Smooth muscle cell (in vitro differentiated cells): ENCODE data around the gene TNNI3K. TPM values are rescaled to one million over a fixed set of nuclear protein-coding genes. Genes with fewer than 3 reads are reported as not detected.

Experiments used
- DNase-seq: peaks from one replicate; lab custom pipeline; 2025; ENCODE audit not compliant: unreplicated experiment; lab: John Stamatoyannopoulos, UW
- H2AFZ ChIP-seq: fragments of 200-600 bp; sonication (generic); 2 replicates; pipeline ENCODE4 v1.6.0; 2016; ENCODE audit warnings: antibody characterized with exemption, low read depth, mild to moderate bottlenecking
- H3F3A ChIP-seq: fragments of 200-600 bp; sonication (generic); 2 replicates; pipeline ENCODE4 v1.6.0; 2017; ENCODE audit warnings: antibody characterized with exemption, low read depth
- H3K27ac ChIP-seq: fragments of 200-600 bp; sonication (generic); 2 replicates; pipeline ENCODE4 v1.5.1; 2016; ENCODE audit warnings: low read depth, mild to moderate bottlenecking
- H3K27me3 ChIP-seq: fragments of 200-600 bp; sonication (generic); 2 replicates; pipeline ENCODE4 v1.6.1; 2016; ENCODE audit warnings: low read depth, mild to moderate bottlenecking
- H3K36me3 ChIP-seq: fragments of 200-600 bp; sonication (generic); 2 replicates; pipeline ENCODE4 v1.5.1; 2016; ENCODE audit warnings: low read depth
- H3K4me1 ChIP-seq: fragments of 200-600 bp; sonication (generic); 2 replicates; pipeline ENCODE4 v1.5.1; 2016; ENCODE audit warnings: low read depth
- H3K4me2 ChIP-seq: fragments of 200-600 bp; sonication (generic); 2 replicates; pipeline ENCODE4 v1.6.0; 2016; ENCODE audit warnings: mild to moderate bottlenecking
- H3K4me3 ChIP-seq: fragments of 200-600 bp; sonication (generic); 2 replicates; pipeline ENCODE4 v1.5.1; 2016; ENCODE audit warnings: mild to moderate bottlenecking
- H3K79me2 ChIP-seq: fragments of 200-600 bp; sonication (generic); 2 replicates; pipeline ENCODE4 v1.6.0; 2016; ENCODE audit warnings: low read depth, mild to moderate bottlenecking
- H3K9ac ChIP-seq: fragments of 200-600 bp; sonication (generic); 2 replicates; pipeline ENCODE4 v1.6.0; 2016; ENCODE audit warnings: low read depth
- H3K9me3 ChIP-seq: fragments of 200-600 bp; sonication (generic); replicated peaks from 2 replicates; pipeline ENCODE4 v1.5.1; 2016; ENCODE audit warnings: low read depth
- H4K20me1 ChIP-seq: fragments of 200-600 bp; sonication (generic); 2 replicates; pipeline ENCODE4 v1.6.0; 2016; ENCODE audit warnings: low read depth
- CTCF ChIP-seq: fragments of 200-600 bp; sonication (generic); IDR thresholded peaks from 2 replicates; pipeline ENCODE4 v1.5.1; 2017; ENCODE audit warnings: borderline replicate concordance, mild to moderate bottlenecking, antibody characterized with exemption; ENCODE audit not compliant: insufficient read depth, poor library complexity, severe bottlenecking
- WGBS: methylation state at CpG from one replicate; pipeline ENCODE4 v1.1.7; 2016; ENCODE audit warnings: low lambda C conversion rate; 5-methylcytosine and 5-hydroxymethylcytosine counted together
- polyA plus RNA-seq: library from polyadenylated mRNA; unstranded; fragments of >200 nt; fragmentation: Nextera tagmentation; extraction: Ambion mirVana; gene quantifications from 2 replicates; pipeline ENCODE4 v1.2.1, GENCODE V29; 2016
- total RNA-seq: library from RNA; depleted of rRNA; stranded (reverse); fragments of >200 nt; gene quantifications from 2 replicates; pipeline ENCODE4 v1.2.3, GENCODE V29; 2014

TNNI3K gene
- total and polyA plus RNA-seq, 2 experiments from 2014 or later: 0.55 to 9.6 TPM

DNA sequence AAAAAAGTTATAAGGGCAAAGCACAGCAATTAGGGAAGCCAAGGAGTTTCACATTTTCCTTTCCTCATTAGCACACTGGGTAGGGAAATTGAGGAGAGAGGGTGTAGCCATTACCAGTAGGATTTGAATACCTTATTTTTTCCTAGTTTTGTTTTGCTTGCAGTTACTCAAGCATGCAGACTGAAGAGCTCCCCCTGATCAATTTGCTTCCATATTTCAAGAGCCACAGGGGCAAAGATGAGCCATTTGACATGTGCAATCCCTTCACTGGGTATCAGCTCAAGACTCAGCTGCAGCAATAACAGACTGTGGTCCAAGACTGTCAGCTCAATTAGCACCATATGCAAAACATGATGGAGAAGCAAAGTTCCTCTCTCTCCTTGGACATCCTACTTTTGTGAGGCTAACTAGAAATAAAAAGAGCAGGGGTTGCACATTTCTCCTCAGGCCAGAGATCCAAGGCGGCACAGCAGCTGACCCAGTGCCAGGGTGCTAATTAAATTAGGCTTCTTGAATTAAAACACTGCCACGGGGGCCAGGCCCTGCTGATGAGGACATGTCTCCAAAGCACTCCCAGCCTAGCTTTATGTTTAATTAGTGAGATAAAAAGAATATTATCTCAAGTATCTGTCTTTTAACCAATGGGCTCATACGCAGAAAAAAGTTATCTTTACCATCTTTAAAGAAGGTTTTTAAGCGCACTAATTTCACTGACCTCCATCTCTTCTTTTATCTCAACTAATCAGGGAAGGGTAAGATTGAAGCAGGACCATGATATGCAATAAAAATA is 314.0 kb downstream of the TNNI3K start:
- Histone ChIP-seq H3K79me2 (no peaks in the 10 kb centered on the region), H3K36me3 (no peaks in the 10 kb centered on the region), H3K4me1 (no peaks in the 10 kb centered on the region), H4K20me1 (no peaks in the 10 kb centered on the region), H2AFZ (no peak overlapping the region), H3K27ac (no peak overlapping the region), H3K27me3 (no peaks in the 10 kb centered on the region), H3K4me3 (no peak overlapping the region), H3K9me3 (no peaks in the 10 kb centered on the region), H3K4me2 (no peak overlapping the region), H3K9ac (no peak overlapping the region), H3F3A (no peaks in the 10 kb centered on the region)
- DNase-seq: no peak
- 88% methylated on average over 4 of the region's 4 CpGs for WGBS
- TF ChIP-seq CTCF: no peak

DNA sequence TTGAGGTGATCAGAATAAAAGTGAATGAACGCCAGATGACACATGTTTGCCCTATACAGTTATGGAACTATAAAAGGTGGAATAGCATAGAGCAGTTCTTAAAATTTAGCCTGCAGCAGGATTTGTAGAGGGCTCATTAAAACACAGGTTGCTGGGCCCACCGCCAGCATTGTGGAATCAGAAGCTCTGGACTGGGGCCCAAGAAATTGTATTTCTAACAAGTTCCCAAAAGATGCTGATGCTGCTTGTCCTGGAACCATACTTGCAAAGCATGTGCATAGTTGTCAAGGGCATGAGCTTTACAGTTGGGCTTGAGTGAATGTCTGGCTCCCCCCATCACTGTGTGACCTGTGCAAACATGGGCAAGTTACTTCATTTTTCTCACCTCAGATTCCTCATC is 314.7 kb downstream of the TNNI3K start:
- DNase-seq: no peak
- Histone ChIP-seq H3F3A (no peaks in the 10 kb centered on the region), H3K27ac (no peak overlapping the region), H2AFZ (no peak overlapping the region), H3K27me3 (no peaks in the 10 kb centered on the region), H3K79me2 (no peaks in the 10 kb centered on the region), H3K9me3 (no peaks in the 10 kb centered on the region), H3K4me1 (no peaks in the 10 kb centered on the region), H3K36me3 (no peaks in the 10 kb centered on the region), H3K4me3 (no peak overlapping the region), H4K20me1 (no peaks in the 10 kb centered on the region), H3K4me2 (no peak overlapping the region), H3K9ac (no peak overlapping the region)
- no peak for TF ChIP-seq CTCF
- 94% methylated on average over 2 of the region's 2 CpGs for WGBS

DNA sequence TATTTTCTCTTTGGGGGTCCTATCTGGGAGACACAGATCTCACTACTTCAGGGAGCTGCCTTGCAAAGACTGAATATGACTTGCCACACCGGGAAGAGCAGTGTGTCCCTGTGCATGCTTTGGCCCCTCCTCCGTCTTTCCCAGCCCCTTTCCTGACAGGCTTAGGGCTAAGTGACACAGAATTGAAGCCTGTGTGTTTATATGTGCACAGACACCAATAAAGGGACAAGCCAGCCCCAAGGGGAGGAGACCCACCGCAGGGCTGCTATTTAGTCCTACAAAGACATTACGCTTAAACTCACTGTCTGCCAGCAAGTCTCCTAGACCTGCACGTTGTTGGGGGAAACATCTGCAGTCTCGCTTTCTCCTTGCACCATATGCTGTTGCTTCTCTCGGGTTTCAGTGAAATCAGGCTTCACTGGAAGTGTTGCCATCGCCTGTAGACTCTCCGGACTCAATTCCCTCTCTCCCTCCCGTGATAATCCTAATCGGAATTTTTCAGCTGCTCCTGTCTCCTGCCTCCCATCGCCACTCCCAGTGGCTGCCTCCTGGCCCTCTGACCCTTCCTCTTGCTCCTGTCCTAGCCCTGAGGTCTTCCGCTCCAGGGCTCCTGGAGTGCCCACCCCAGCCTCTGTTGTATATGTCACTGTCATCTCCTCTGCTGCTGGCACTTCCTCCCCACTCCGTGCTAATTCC is 335.8 kb downstream of the TNNI3K start:
- Histone ChIP-seq H3K9ac (no peak overlapping the region), H3K4me2 (no peak overlapping the region), H2AFZ (no peak overlapping the region), H3K27ac (no peak overlapping the region), H3K4me3 (no peak overlapping the region), H3K4me1 (no peaks in the 10 kb centered on the region), H3K27me3 (no peaks in the 10 kb centered on the region), H4K20me1 (no peaks in the 10 kb centered on the region), H3F3A (no peaks in the 10 kb centered on the region), H3K9me3 (no peaks in the 10 kb centered on the region), H3K36me3 (no peaks in the 10 kb centered on the region), H3K79me2 (no peaks in the 10 kb centered on the region)
- DNase-seq: no peak
- TF ChIP-seq CTCF: no peak
- WGBS: 63% methylated on average over 14 of the region's 14 CpGs
